ENCODE results near the gene BBS4. TPM values are rescaled to one million over a fixed set of nuclear protein-coding genes. Genes with fewer than 3 reads are reported as not detected.

The BBS4 gene
- total and polyA plus RNA-seq, 2 experiments from 2014 or later = 15.7 to 20.9 TPM

GRCh38 chr15:72735111-72735510 lies 49.1 kb downstream of the BBS4 start:
- Histone ChIP-seq H3K4me1 (ENCODE audit: insufficient read depth) (no peaks in the 10 kb centered on the region), H3K9me2 (ENCODE audit: insufficient read depth) (no peaks in the 10 kb centered on the region), H2AFZ (no peak overlapping the region), H3K9ac (no peak overlapping the region), H3F3A (ENCODE audit: insufficient read depth) (no peaks in the 10 kb centered on the region), H3K4me3 (no peak overlapping the region), H3K27ac (no peak overlapping the region), H3K9me3 (ENCODE audit: low read depth) (no peaks in the 10 kb centered on the region), H3K27me3 (replicated peaks; ENCODE audit: insufficient read depth) (no peaks in the 10 kb centered on the region), H3K36me3 (ENCODE audit: low read depth) (peaks cover 23% of the 10 kb centered on the region; the same call in 1 of the 2 replicates), H3K79me2 (ENCODE audit: insufficient read depth) (no peaks in the 10 kb centered on the region), H4K20me1 (ENCODE audit: insufficient read depth) (no peaks in the 10 kb centered on the region), H3K4me2 (ENCODE audit: unreplicated experiment) (no peak overlapping the region)
- WGBS, 2 experiments (ENCODE audit: low coverage in 1 of 2, low lambda C conversion rate in 2 of 2, missing lambda C conversion rate in 2 of 2) = 89 to 97% methylated on average over 2 of the region's 2 CpGs
- no peak for DNase-seq
- TF ChIP-seq EZH2phosphoT487 (IDR thresholded peaks at IDR 0.05; ENCODE audit: insufficient read depth, low read depth) (no peak), EZH2 (IDR thresholded peaks at IDR 0.05; ENCODE audit: insufficient read depth, poor library complexity, severe bottlenecking) (no peak)
- in situ Hi-C loops (cut with MboI) = no loop called here

GRCh38 chr15:72737061-72737460 lies 51.1 kb downstream of the BBS4 start:
- in situ Hi-C loops (cut with MboI) = no loop called here
- no peak for TF ChIP-seq EZH2 (IDR thresholded peaks at IDR 0.05; ENCODE audit: insufficient read depth, poor library complexity, severe bottlenecking)
- no peaks in the 10 kb centered on the region for H3K9me2 ChIP-seq (ENCODE audit: insufficient read depth)
- no peaks in the 10 kb centered on the region for H3K9me3 ChIP-seq (ENCODE audit: low read depth)
- H3K9ac ChIP-seq = no peak overlapping the region
- H3K4me3 ChIP-seq = no peak overlapping the region
- H3K27me3 ChIP-seq (replicated peaks; ENCODE audit: insufficient read depth) = no peaks in the 10 kb centered on the region
- no peaks in the 10 kb centered on the region for H4K20me1 ChIP-seq (ENCODE audit: insufficient read depth)
- no peak overlapping the region for H3K4me2 ChIP-seq (ENCODE audit: unreplicated experiment)
- H3K27ac ChIP-seq = no peak overlapping the region
- H3F3A ChIP-seq (ENCODE audit: insufficient read depth) = no peaks in the 10 kb centered on the region
- DNase-seq = no peak
- no peak overlapping the region for H2AFZ ChIP-seq
- no peaks in the 10 kb centered on the region for H3K4me1 ChIP-seq (ENCODE audit: insufficient read depth)
- H3K79me2 ChIP-seq (ENCODE audit: insufficient read depth) = no peaks in the 10 kb centered on the region
- 81 to 88% methylated on average over 3 of the region's 3 CpGs for WGBS, 2 experiments (ENCODE audit: low coverage in 1 of 2, low lambda C conversion rate in 2 of 2, missing lambda C conversion rate in 2 of 2)
- H3K36me3 ChIP-seq (ENCODE audit: low read depth) = peaks cover 16% of the 10 kb centered on the region; the same call in 1 of the 2 replicates

GRCh38 chr15:72737723-72738122 lies 51.7 kb downstream of the BBS4 start:
- no peaks in the 10 kb centered on the region for H3K4me1 ChIP-seq (ENCODE audit: insufficient read depth)
- H3K9ac ChIP-seq = no peak overlapping the region
- WGBS, 2 experiments (ENCODE audit: low coverage in 1 of 2, low lambda C conversion rate in 2 of 2, missing lambda C conversion rate in 2 of 2) = 95 to 100% methylated on average over 1 of the region's 1 CpG
- H3K4me2 ChIP-seq (ENCODE audit: unreplicated experiment) = no peak overlapping the region
- H3K27ac ChIP-seq = no peak overlapping the region
- DNase-seq = peak; percentile 8
- no peak overlapping the region for H3K4me3 ChIP-seq
- H3K79me2 ChIP-seq (ENCODE audit: insufficient read depth) = no peaks in the 10 kb centered on the region
- no peaks in the 10 kb centered on the region for H3K27me3 ChIP-seq (replicated peaks; ENCODE audit: insufficient read depth)
- H3K36me3 ChIP-seq (ENCODE audit: low read depth) = 0 out of 2 replicates have a peak, but pooled peaks cover 11% of the 10 kb centered on the region
- TF ChIP-seq EZH2 (IDR thresholded peaks at IDR 0.05; ENCODE audit: insufficient read depth, poor library complexity, severe bottlenecking) (no peak), EZH2phosphoT487 (IDR thresholded peaks at IDR 0.05; ENCODE audit: insufficient read depth, low read depth) (no peak)
- H3K9me2 ChIP-seq (ENCODE audit: insufficient read depth) = no peaks in the 10 kb centered on the region
- no peak overlapping the region for H2AFZ ChIP-seq
- no peaks in the 10 kb centered on the region for H3K9me3 ChIP-seq (ENCODE audit: low read depth)
- no peaks in the 10 kb centered on the region for H3F3A ChIP-seq (ENCODE audit: insufficient read depth)
- no peaks in the 10 kb centered on the region for H4K20me1 ChIP-seq (ENCODE audit: insufficient read depth)
- in situ Hi-C loops (cut with MboI) = no loop called here

GRCh38 chr15:72740219-72740618 lies 54.2 kb downstream of the BBS4 start:
- DNase-seq = no peak
- Histone ChIP-seq H3K27me3 (replicated peaks; ENCODE audit: insufficient read depth) (no peaks in the 10 kb centered on the region), H4K20me1 (ENCODE audit: insufficient read depth) (no peaks in the 10 kb centered on the region), H3K4me1 (ENCODE audit: insufficient read depth) (no peaks in the 10 kb centered on the region), H3K36me3 (ENCODE audit: low read depth) (0 out of 2 replicates have a peak, but pooled peaks cover 11% of the 10 kb centered on the region), H3K9ac (no peak overlapping the region), H3K4me2 (ENCODE audit: unreplicated experiment) (no peak overlapping the region), H2AFZ (no peak overlapping the region), H3K27ac (no peak overlapping the region), H3F3A (ENCODE audit: insufficient read depth) (no peaks in the 10 kb centered on the region), H3K79me2 (ENCODE audit: insufficient read depth) (no peaks in the 10 kb centered on the region), H3K4me3 (no peak overlapping the region), H3K9me3 (ENCODE audit: low read depth) (no peaks in the 10 kb centered on the region), H3K9me2 (ENCODE audit: insufficient read depth) (no peaks in the 10 kb centered on the region)
- 41 to 62% methylated on average over 1 of the region's 1 CpG for WGBS, 2 experiments (ENCODE audit: low coverage in 1 of 2, low lambda C conversion rate in 2 of 2, missing lambda C conversion rate in 2 of 2)
- in situ Hi-C loops (cut with MboI) = no loop called here
- TF ChIP-seq EZH2phosphoT487 (IDR thresholded peaks at IDR 0.05; ENCODE audit: insufficient read depth, low read depth) (no peak), EZH2 (IDR thresholded peaks at IDR 0.05; ENCODE audit: insufficient read depth, poor library complexity, severe bottlenecking) (no peak)

GRCh38 chr15:72749700-72750099 lies 63.7 kb downstream of the BBS4 start:
- no peak for TF ChIP-seq EZH2phosphoT487 (IDR thresholded peaks at IDR 0.05; ENCODE audit: insufficient read depth, low read depth)
- TF ChIP-seq EZH2 (IDR thresholded peaks at IDR 0.05; ENCODE audit: insufficient read depth, poor library complexity, severe bottlenecking) = no peak
- Histone ChIP-seq H3K79me2 (ENCODE audit: insufficient read depth) (0 out of 2 replicates have a peak, but pooled peaks cover 4% of the 10 kb centered on the region), H2AFZ (no peak overlapping the region), H3K9ac (no peak overlapping the region), H4K20me1 (ENCODE audit: insufficient read depth) (no peaks in the 10 kb centered on the region), H3K27ac (no peak overlapping the region), H3K4me3 (no peak overlapping the region), H3K27me3 (replicated peaks; ENCODE audit: insufficient read depth) (no peaks in the 10 kb centered on the region), H3K9me3 (ENCODE audit: low read depth) (no peaks in the 10 kb centered on the region), H3K4me1 (ENCODE audit: insufficient read depth) (no peaks in the 10 kb centered on the region), H3F3A (ENCODE audit: insufficient read depth) (0 out of 2 replicates have a peak, but pooled peaks cover 7% of the 10 kb centered on the region), H3K4me2 (ENCODE audit: unreplicated experiment) (no peak overlapping the region), H3K36me3 (ENCODE audit: low read depth) (peaks cover 38% of the 10 kb centered on the region), H3K9me2 (ENCODE audit: insufficient read depth) (no peaks in the 10 kb centered on the region)
- in situ Hi-C loops (cut with MboI) = no loop called here
- WGBS, 2 experiments (ENCODE audit: low coverage in 1 of 2, low lambda C conversion rate in 2 of 2, missing lambda C conversion rate in 2 of 2) = 96 to 98% methylated on average over 2 of the region's 2 CpGs
- no peak for DNase-seq
